ENCODE measurements around the gene ADRB2. TPM values are rescaled to one million over a fixed set of nuclear protein-coding genes. Genes with fewer than 3 reads are reported as not detected.

Gene ADRB2
- total RNA-seq, 1 donor, result 1.7 TPM

DNA sequence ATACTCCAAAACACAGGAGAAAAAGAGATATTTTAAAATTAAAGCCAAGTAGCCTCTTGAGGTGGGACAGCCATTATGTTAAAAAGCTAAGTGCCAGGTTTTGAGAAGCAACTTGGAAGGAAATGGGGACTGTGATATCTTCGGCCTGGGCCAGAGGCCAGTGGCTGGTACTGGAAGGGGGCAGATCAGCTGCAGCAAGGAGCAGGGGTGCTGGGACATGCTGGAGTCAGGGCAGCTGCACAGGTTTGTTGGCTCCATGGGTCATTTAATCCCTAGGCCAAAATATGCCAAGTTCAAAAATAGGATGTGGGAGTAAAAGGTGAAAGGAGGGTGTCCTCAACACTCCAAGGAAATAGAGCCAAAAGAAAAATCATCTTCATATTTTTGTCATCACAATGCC, 30.0 kb downstream of the ADRB2 start:
- TF ChIP-seq, protein P1, sequence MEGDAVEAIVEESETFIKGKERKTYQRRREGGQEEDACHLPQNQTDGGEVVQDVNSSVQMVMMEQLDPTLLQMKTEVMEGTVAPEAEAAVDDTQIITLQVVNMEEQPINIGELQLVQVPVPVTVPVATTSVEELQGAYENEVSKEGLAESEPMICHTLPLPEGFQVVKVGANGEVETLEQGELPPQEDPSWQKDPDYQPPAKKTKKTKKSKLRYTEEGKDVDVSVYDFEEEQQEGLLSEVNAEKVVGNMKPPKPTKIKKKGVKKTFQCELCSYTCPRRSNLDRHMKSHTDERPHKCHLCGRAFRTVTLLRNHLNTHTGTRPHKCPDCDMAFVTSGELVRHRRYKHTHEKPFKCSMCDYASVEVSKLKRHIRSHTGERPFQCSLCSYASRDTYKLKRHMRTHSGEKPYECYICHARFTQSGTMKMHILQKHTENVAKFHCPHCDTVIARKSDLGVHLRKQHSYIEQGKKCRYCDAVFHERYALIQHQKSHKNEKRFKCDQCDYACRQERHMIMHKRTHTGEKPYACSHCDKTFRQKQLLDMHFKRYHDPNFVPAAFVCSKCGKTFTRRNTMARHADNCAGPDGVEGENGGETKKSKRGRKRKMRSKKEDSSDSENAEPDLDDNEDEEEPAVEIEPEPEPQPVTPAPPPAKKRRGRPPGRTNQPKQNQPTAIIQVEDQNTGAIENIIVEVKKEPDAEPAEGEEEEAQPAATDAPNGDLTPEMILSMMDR (IDR thresholded peaks at IDR 0.05; ENCODE audit: insufficient read depth, low read depth, low read length), result no peak
- no peak overlapping the region for H3K4me3 ChIP-seq (ENCODE audit: low read depth, low read length)

DNA sequence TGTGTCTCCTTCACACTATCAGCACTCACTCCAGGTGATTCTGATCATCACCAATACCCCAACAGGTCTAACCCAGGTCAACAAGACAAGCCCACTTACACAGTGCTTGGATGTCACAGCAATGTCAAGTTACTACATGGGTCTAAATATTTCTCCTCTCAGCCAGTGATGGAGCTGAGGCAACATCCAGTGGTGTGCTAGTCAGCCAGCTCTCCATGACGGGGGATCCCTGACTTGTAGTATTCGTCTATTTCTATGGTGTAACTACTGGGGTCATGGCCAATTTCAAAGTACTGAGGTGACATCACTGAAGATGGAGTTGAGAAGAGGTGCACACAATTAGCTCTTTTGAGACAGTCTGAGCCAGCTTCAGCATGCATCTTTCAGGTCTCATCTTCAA, 31.1 kb downstream of the ADRB2 start:
- no peak overlapping the region for H3K4me3 ChIP-seq (ENCODE audit: low read depth, low read length)
- TF ChIP-seq, protein P1 (IDR thresholded peaks at IDR 0.05; ENCODE audit: insufficient read depth, low read depth, low read length), result no peak
- DNase-seq (ENCODE audit: low read depth), result no peak

More for the DNA sequence above, 30.0 kb downstream of the ADRB2 start:
- no peak for DNase-seq (ENCODE audit: low read depth)

DNA sequence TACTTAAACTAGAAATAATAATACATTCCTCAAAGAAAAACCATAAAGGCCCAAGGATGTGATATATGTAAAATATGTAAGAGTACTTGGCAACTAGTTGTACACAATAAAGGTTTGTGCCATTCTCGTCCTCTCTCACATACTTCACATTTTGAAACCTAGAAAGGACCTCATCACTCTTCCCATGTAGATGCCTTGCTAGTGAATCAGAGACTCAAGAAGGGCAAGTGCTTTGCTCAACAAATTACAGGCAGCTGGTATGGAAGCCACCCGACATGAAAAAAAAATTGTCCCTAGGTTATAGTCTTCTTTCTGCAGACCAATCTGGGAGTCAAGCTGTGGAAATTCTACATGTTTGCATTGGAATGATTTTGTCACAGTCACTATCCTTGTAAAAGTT, 31.7 kb downstream of the ADRB2 start:
- no peak for DNase-seq (ENCODE audit: low read depth)
- TF ChIP-seq, protein P1 (IDR thresholded peaks at IDR 0.05; ENCODE audit: insufficient read depth, low read depth, low read length), result no peak
- no peak overlapping the region for H3K4me3 ChIP-seq (ENCODE audit: low read depth, low read length)

DNA sequence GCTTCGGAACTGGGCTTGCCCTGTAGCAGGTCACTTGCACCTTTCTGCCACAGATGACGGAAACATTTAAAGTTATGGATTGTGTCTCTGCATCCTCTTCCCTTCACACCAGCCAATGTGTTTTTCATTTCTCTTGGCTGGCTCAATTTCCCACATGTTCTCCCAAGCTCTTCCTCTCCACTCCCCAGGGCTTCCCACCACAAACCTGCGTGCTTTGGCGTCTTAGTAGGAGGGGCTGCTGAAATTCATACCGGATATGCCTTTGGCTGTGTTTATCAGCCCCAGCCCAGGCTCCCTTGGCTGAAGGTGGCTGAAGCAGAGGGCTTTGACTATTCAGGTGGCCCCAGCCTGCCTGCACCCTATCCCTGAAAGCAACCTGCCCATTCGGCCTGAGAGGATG, 32.1 kb downstream of the ADRB2 start:
- no peak overlapping the region for H3K4me3 ChIP-seq (ENCODE audit: low read depth, low read length)
- TF ChIP-seq, protein P1 (IDR thresholded peaks at IDR 0.05; ENCODE audit: insufficient read depth, low read depth, low read length), result no peak
- no peak for DNase-seq (ENCODE audit: low read depth)

DNA sequence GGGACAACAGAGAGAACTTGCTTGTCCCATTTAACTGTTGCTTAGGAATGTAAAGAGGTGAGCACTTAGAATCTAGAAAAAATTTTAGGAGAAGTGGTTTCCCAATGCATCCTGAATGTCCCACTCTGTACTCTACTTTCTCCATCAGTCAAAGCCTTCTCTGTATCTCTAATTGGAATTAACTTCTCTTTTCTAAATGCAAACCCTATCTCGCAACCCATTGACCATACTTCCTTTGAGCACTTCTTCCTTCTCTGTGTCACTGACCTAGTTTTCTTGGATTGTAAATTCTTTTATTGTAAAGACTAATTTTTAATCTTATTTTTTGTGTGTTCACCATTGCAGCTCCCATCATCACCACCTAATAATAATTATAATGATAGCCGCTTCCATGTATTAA, 33.3 kb downstream of the ADRB2 start:
- no peak for DNase-seq (ENCODE audit: low read depth)
- H3K4me3 ChIP-seq (ENCODE audit: low read depth, low read length), result no peak overlapping the region
- TF ChIP-seq, protein P1 (IDR thresholded peaks at IDR 0.05; ENCODE audit: insufficient read depth, low read depth, low read length), result no peak

DNA sequence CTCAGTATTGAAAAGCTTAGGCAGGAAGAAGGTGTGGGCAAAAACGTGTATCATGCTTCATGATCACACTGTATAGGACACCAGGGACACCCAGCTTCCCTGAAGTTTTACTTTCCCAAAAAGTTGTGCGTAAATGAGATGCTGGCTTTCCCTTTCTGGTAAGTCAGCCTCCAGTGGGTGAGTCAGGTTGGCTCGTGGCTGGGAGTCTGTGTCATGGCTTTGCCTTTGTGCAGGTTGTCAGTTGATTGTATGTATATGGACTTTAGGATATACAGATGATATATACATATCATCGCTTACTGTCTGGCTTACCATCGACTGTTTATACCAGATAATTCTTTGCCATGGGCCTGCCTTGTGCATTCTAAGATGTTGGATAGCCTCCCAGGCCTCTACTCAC, 34.2 kb downstream of the ADRB2 start:
- TF ChIP-seq, protein P1 (IDR thresholded peaks at IDR 0.05; ENCODE audit: insufficient read depth, low read depth, low read length), result no peak
- DNase-seq (ENCODE audit: low read depth), result no peak
- H3K4me3 ChIP-seq (ENCODE audit: low read depth, low read length), result no peak overlapping the region

DNA sequence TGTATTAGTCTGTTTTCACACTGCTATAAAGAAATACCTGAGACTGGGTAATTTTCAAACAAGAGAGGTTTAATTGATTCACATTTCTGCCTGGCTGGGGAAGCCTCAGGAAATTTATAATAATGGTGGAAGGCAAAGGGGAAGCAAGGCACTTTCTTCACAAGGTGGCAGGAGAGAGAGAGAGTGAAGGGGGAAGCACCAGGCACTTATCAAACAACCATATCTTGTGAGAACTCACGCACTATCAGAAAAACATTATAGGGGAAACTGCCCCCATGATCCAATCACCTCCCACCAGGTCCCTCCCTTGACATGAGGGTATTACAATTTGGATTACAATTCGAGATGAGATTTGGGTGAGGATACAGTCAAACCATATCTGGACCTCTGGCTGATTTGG, 34.7 kb downstream of the ADRB2 start:
- TF ChIP-seq, protein P1 (IDR thresholded peaks at IDR 0.05; ENCODE audit: insufficient read depth, low read depth, low read length), result no peak
- DNase-seq (ENCODE audit: low read depth), result no peak
- no peak overlapping the region for H3K4me3 ChIP-seq (ENCODE audit: low read depth, low read length)

Measured in fibroblast of villous mesenchyme (primary cell).